Stimulated activated CD8-positive, alpha-beta memory T cell treated with anti-CD3 and anti-CD28 coated beads, Interleukin-7, amount 100 ng/mL, for 48 hours (primary cell): ENCODE measurements around the gene METRNL.

Experiments
- DNase-seq, 2 donors: peaks; one replicate each; pipeline ENCODE4 v3.0.0-alpha.2; 2020; ENCODE audit warnings: low read depth in 1 of 2; ENCODE audit errors: extremely low read depth in 1 of 2

Gene METRNL

DNA sequence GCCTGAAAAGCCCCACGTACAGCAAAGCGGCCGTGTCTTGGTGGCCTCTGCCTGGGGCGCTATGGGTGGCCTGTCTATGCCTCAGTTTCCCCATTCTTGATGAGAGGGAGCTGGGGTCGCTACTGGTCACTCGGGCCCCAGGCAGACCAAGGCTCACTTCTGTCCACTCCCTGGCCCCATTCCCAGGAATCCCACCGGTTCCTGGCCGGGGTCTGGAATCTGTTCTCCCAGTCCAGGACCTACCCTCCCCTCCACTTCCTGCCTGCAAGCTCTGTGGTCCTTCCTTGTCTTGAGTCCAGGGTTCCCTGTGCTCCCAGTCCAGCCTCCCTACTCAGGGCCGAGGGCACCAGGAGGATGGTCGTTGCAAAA lies 24.5 kb downstream of the METRNL start:
- no peak for DNase-seq

DNA sequence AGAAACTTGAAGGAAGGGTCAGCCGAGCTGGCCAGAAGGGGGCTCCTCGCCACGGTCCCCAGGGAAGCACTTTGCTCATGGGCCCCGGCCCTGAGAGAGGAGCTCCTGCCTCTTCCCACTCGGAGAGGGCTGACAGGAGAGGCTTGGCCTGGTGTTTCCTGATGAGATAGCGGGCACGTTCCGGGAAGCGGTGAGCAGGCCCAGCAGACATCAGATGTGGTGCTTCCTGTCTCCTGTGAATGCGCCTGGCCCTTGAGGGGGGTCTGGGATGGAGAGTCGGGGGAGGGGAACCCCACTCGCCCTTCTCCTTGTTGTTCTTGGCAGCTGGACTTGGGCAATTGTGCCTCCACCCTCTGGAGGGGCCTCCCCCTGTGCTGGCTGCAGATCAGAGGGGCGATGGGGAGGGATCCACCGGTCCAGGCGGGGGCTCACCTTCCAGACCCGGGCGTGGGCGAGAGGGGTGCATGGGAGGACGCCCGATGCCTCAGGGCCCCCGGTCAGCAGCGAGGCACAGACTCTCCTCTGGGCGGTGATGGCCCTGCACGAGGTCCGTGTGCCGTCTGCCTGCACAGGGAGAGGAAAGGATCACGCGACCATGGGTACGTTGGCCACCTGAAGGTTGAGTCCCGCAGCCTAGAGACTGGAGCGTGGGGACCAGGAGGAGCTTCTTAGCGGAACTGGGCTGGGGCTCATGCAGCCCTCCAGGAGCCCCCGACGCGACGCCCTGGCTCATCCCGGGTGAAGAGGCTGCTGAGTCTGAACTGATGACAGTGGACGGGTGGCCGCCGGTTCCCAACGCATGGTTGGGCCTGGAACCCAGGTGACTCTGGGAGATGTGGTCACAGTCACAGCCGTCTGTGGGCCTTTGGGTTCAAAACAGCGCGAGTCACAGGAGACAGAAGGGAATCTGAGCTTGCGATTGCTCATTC lies 25.4 kb downstream of the METRNL start:
- DNase-seq = no peak

DNA sequence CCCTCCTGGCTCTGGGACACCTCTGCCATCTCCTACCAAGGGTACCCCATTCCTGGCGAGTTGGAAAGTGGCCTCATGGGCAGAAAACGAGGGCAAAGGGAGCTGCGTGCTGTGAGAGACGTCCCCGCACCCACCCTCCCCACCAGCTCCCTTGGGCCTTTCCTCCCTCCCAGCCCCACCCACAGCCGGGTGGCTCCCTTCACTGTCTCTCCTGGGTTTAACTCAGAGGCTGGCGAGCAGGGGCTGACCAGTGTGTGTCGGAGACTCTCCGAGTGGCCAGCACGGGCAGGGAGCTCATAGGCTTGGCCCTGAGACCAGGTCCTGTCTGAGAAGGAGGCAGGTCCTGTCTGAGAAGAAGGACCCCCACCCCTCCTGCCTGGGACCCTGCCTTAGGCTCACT lies 26.1 kb downstream of the METRNL start:
- DNase-seq = no peak

DNA sequence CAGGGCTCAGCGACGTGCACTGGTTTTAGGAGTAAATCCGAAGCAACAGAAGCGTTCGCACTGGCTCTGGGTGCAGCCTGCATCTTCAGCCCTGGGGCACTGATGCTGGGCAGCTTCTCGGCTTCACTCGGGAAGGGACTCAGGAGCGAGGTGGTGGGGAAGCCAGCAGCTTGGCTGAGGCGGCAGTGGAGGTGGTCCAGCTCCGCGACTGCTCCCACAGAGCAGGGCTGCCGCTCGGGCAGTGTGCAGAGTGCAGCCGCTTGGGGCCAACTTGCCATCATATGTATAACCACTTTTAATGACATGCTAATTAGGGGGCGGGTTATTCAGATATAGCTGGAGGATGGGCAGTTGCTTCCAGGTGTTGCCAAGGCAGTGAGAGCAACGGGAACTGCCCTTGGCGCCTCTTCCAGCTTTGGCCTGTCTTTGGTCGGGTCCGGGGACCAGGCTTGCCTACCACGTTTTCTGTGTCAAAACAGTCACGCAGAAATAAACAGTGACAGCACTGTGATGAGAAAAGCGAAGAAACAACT lies 26.7 kb downstream of the METRNL start:
- no peak for DNase-seq

DNA sequence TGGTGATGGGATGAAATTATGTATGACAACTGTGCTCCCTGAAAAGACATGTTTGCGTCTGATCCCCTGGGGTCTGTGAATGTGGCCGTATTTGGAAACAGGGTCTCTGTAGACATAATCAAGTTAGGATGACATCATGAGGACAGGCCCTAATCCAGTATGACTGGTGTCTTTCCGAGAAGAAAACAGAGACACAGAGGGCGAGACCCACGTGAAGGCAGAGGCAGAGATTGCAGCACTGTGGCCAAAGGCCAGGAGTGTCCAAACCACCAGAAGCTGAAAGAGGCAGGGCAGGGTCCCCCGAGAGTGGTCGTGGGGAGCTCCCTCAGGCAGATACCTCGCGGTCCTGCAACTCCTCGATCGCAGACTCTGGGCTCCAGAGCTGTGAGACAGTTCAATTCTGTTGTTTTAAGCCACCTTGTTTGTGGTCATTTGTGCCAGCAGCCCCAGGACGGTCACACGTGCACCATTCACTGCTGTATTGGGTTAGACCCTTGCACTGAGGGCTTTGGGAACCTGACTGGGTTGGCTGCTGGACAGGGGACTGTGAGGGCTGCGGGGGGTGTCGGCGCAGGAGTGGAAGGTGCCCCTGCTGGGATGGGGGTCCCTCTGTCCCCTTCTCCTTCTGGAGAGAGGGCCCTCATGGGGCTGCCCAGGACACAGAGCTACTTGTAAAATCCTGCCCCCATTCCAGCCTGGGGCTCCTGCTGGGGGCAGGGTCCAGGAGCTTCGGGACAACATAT lies 27.7 kb downstream of the METRNL start:
- no peak for DNase-seq

DNA sequence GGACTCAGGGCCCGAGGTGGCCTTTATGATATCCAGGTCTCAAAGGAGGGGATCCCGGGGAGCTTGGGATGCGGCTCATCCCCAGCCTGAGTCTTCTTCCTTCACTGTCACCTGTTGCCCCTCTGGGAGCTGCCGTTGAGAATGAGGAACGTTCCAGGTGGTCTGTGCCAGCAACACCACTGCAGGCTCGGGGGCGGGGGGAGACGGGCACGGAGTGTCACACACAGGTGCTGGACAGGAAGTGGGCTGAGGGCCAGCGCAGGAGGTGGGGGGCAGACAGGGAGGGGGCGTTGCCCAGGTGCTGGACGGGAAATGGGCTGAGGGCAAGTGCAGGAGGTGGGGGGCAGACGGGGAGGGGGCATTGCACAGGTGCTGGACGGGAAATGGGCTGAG lies 28.2 kb downstream of the METRNL start:
- DNase-seq = no peak

DNA sequence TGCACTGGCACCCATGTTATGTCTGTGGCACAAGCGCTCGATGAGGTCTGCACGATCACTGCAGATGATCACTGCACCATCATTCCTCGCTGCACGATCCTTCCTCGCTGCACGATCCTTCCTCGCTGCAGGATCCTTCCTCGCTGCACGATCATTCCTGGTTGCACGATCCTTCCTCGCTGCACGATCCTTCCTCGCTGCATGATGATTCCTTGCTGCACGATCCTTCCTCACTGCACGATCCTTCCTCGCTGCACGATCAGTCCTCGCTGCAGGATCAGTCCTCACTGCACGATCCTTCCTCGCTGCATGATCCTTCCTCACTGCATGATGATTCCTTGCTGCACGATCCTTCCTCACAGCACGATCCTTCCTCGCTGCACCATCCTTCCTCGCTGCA lies 29.3 kb downstream of the METRNL start:
- no peak for DNase-seq

DNA sequence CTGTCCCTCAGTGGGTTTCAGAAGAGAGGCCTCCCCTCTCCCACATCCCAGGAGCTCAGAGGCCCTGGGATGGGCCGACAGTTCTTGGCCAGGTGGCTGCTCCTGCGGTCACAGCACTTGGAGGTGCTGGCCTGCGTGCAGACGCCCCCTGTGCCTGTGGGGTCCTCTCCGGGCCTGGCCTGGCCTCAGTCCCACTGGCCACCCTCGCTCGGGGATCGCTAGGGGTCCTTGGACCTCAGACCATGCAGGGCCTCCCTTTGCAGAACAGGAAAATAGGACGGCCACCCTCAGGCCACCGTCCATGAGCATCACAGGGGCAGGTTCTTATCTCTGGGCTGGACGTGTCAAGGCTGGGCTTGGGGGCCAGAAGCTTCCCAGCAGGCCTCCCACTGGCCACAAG lies 30.0 kb downstream of the METRNL start:
- no peak for DNase-seq

DNA sequence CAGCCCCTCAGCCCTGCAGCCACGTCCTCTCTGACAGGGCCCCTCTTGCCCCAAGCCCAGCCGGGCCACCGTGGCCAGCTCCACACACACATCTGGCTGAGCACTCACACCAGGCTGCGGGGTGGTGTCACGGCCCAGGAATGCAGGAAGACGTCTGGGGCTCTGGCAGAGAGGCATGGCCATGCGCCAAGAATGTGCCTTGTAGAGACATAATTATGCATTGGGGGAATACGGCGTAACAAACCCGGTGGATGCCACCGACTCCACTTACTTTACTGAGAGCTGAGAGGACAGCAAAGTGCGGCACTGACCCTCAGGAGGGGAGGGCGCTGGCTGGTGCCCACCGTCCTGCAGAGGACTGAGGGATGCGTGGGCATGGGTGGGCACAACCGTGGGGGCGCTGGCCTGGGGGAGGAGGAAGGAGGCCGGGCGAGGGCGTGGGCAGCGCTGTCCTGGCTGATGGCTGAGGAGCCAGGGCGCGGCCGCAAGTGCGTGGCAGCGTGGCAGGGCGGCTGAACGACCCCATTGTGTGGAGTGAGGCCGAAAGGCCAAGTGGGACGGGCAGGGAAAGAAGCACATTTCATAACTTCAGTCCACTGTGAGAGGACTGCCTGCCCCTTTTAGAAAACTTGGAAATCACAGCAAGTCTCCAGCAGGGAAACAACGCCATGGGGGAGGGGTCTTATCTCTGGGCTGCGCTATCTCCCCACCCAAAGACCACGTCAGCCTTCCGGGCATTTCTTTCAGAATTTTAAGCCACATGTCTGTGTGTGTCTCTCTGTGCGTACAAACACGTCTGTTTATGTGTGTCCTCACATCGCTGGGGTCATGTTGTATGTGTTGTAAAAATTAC lies 30.6 kb downstream of the METRNL start:
- DNase-seq = no peak

DNA sequence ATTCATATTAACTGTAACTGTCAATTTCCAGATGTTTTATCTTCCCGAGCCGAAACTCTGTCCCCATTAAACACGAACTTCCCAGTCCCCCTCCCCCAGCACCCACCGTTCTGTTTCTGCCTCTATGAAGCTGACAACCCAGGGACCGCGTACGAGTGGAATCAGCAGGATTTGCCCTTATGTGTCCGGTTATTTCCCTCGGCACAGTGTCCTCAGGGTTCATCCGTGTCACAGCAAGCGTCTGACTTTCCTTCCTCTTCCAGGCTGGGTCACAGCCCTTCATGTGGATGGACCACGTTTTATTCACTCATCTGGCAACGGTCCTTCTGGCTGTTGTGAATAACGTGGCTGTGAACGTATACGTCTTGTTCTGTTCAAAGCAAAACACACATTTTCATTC lies 31.3 kb downstream of the METRNL start:
- DNase-seq = no peak

DNA sequence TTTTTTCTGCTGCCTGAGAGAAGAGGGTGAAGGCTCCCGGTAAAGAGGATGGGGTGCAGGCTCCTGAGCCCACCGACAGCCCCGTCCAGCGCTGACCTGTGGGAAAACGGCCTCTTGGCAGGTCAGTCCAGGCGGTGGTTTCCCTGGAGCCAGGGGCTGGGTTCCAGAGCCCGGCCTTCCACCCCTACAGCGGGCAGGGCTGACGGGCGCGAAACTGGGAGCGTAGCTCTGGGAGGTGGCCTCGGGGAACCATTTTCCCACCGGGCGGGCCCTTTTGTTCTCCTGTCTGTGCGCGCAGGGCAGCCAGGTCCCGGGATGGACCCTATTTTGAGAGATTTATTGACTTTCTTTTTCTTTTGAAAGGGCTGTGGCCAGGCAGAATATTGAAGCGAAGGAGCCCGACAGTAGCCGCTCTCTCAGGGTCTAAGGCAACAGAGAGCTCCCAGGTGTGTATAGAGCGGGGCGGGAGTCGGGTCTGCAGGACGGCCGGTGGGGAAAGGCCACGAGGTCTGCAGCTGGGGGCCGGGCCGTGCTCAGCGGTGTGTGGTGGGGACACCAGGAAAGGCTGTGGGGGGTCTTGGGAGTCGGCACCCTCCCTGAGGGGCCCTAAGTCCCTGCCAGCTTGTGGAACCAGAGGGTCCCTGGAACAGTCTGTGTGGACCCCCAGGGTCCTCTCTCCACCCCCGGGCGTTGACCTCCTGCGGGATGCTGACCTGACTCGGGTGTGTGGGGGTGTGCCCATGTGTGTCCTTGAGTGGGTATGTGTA lies 32.3 kb downstream of the METRNL start:
- DNase-seq = no peak

DNA sequence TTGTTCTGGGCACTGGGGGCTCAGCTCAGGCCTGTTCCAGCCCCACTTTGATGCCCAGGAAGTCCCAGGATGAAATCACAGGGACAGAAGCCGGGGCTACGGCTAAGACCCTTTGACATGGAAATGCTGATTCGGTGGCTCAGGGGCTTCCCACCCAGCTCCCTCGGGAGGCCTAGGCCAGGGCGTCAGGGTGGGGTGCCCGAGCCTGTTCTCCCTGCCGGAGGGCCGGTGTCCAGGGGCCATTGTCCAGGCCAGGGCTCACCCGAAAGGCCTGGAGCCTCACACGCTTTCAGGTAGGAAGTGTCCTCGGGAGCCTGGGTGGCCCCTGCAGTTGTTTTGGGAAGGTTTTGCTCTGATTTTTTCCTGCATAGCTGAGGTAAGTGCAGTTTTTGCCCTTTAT lies 34.0 kb downstream of the METRNL start:
- DNase-seq = no peak

DNA sequence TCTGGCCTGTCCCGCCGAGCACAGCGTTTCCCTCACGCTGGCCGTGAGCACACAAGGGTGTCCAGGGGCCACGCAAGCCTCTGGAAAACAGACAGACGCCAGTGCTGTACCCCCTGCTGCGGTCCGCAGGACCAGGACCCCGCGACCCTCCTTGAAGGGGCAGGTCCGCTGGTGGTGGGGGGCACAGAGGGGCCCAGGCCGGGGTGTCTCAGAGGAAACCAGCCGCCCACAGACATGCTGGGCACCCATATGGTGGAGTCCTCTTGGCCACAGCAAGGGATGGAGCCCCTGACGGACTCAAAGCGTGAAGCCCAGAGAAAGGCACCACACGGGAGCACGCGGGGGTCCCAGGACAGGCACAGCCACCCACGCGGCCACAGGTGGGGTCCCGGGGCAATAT lies 34.4 kb downstream of the METRNL start:
- DNase-seq = no peak

DNA sequence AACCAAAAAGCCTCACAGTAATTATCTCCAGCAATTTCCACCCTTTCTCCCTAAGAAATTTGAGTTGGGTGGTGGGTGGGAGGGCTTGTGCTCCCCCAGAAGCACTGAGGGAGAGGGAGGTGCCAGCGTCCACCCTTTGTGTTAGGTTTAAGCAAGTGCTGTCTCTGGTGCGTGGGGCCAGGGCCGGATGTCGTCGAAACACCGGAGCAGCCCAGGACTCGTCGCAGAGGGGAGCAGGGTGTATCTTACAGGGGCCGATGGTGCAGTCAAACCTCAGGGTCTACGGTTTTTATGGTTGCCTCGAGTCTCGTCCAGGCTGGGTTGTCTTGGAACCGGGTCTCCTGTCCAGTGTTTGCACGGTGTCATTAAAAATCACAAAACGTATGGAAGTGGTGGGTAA lies 35.3 kb downstream of the METRNL start:
- DNase-seq = no peak

DNA sequence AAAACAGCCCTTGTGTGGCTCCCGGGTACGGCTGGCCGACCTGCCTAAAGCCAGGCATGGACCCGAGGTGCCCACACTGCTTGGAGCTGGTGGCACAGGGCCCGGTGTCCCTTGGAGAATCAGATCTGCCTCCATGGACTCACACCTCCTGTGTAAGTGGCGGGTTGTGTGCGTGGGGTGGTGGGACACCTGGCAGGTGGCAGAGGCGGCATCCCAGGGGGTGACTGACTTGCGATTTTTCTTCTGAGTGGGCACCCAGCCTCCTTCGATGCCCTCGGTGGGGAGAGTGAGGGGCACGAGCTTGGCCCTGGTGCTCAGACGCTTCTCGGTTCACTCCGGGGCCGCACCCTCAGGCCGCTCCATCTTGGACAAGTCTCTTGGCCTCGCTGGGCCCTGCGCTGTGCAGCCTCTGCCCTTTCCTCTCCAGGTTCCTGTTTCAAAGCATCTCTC lies 35.8 kb downstream of the METRNL start:
- DNase-seq = no peak

DNA sequence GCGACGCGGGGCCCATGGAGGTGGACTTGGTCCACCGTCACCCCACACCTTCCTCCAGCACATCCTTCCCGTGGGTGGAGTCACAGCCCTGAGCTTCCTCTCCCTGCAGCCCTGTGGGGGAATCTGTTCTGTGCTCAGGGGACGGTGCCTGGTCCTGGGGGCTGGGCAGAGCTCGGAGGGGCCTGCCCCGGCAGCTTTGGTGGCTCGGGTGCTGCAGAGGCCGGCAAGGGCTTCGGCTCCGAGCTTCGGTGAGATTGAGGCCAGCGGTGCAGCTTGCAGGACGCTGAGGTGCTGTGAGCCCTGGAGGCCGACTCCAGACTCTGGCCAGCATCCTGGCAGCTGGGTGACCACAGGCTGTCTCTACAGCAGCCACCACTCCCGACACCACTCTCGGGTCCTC lies 36.4 kb downstream of the METRNL start:
- no peak for DNase-seq

DNA sequence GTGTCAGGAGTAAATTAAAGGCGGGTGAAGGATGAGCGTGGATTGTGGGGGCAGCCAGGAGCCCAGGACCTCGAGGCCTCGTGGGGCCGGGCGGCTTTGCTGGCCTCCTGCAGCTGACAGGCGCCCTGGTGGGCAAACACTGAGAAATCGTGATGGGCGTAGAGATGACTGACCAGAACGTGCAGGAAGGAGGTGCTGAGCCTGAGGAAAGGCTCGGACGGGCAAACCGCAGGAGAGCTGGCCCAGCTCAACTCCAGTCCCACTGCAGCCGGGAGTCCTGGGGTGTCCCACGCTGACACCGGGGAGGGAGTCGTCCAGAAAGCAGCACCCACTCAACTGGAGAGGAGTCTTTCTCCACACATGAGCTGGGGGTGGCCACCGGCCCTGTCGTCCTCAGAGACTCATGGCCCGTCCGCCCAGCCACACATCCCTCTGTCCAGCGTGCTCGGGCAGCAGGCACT lies 36.9 kb downstream of the METRNL start:
- no peak for DNase-seq

DNA sequence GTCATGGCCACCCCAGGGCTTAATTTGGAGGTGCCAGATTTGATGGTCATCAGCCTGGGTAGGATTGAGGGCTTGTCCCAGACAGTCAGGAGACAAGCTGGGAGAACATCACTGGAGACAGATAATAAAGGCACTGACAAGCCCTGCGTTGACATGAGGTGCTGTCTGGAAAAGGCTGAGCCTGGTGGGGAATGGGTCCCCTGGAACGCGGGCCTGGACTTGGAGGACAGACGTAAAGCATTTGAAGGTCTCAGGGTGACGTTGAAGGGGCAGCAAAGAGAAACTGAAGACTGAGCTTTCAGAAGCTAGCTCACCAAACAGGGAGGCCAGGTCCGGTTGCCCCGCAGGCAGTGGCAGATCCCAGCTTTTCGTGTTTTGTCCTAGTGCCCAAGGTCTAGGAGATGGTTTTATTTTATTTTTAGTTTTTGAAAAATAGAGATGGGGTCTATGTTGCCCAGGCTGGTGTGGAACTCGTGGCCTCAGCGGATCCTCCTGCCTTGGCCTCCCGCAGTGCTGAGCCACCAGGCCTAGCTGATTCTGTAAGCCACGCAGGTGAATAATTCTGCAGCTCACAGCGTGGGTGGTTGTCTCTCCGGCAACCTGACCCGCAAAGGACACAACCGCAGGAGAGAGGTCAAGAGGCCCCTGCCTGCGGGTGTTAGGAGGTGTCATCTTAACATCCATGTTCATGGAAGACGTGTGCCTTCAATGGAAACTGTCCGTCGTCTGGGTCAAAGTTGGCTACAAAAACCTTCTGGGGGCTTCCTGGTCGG lies 37.6 kb downstream of the METRNL start:
- no peak for DNase-seq

DNA sequence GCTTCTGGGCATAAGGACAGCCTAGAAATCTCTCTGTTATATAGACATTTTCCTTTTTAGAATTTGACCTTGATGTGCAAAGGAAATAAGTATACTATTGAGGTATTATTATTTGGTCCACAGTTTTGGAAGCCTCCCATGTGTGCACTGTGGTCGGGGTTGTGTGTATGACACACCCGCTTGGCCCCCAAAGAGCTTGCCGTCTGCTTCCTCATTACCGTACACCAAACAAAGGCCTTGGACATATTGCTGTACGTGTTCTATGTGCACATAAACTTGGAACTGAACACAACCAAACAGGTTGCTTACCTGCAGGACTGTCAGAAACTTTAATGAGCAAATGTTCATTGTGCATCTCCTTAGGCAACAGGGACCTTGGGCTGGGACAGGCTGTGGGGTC lies 38.2 kb downstream of the METRNL start:
- no peak for DNase-seq
